ENCODE measurements around the gene PIK3CA. TPM values are rescaled to one million over a fixed set of nuclear protein-coding genes. Genes with fewer than 3 reads are reported as not detected.
"Not testable (repeated sequence)": the region's sequence is repeated elsewhere in the genome, so short reads cannot be mapped to it uniquely, and the experiment has no call there.

PIK3CA gene
- total and polyA plus RNA-seq, 9 donors: 8.9 to 29.7 (median 20.2) TPM

GRCh38 chr3:179256813-179257212, 108.7 kb downstream of the PIK3CA start:
- TF ChIP-seq EP300 (IDR thresholded peaks at IDR 0.05): no peak
- no peak for TF ChIP-seq POLR2A (IDR thresholded peaks at IDR 0.05)
- no peak for TF ChIP-seq CTCF (IDR thresholded peaks at IDR 0.05)
- intact Hi-C loops (cut with DNase I): no loop called here
- DNase-seq: no peak
- Histone ChIP-seq H3K27me3 (no peaks in the 10 kb centered on the region), H3K4me1 (ENCODE audit: insufficient read depth) (no peaks in the 10 kb centered on the region), H3K27ac (no peak overlapping the region), H3K36me3 (no peaks in the 10 kb centered on the region), H3K4me3 (no peak overlapping the region), H3K9me3 (no peaks in the 10 kb centered on the region)
- 91 to 94% (median 94%) methylated on average over 2 of the region's 2 CpGs for WGBS, 3 donors

DNA sequence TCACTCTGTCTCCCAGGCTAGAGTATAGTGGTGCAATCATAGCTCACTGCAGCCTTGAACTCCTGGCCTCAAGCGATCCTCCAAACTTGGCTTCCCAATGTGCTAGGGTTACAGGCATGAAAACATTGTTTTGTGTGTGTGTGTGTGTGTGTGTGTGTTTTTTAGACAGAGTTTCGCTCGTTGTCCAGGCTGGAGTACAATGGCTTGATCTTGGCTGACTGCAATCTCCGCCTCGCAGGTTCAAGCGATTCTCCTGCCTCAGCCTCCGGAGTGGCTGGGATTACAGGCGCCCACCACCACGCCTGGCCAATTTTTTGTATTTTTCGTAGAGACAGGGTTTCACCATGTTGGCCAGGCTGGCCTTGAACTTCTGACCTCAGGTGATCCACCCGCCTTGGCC, 109.6 kb downstream of the PIK3CA start:
- intact Hi-C loops (cut with DNase I); H3K4me3 ChIP-seq; H3K9me3 ChIP-seq; H3K4me1 ChIP-seq (ENCODE audit: insufficient read depth); H3K27ac ChIP-seq; DNase-seq; H3K27me3 ChIP-seq; H3K36me3 ChIP-seq: not testable (repeated sequence)
- 90 to 93% (median 91%) methylated on average over 11 of the region's 11 CpGs for WGBS, 3 donors

DNA sequence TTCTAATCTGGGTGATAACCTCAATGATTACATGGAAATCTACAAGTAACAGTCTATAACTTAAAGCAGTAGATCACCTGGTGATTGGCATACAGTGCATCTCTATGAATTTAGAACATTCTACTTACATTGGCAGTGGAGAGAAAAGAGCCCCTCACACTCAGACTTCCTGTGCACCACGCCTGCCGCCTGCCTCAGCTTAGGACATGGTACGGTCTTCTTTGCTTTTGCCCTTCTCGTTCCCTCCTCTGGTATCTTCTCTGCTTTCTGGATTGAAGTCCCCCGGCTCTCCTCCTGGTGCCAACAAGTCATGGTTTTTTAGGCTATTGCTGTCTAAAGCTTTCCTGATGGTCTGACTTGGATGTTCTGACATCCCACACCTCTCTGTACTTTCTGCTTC, 110.7 kb downstream of the PIK3CA start:
- Histone ChIP-seq H3K4me3 (no peak overlapping the region), H3K4me1 (ENCODE audit: insufficient read depth) (no peaks in the 10 kb centered on the region), H3K27me3 (no peaks in the 10 kb centered on the region), H3K36me3 (no peaks in the 10 kb centered on the region), H3K27ac (no peak overlapping the region), H3K9me3 (no peaks in the 10 kb centered on the region)
- no peak for TF ChIP-seq CTCF (IDR thresholded peaks at IDR 0.05)
- no peak for TF ChIP-seq POLR2A (IDR thresholded peaks at IDR 0.05)
- no peak for TF ChIP-seq EP300 (IDR thresholded peaks at IDR 0.05)
- DNase-seq: no peak
- intact Hi-C loops (cut with DNase I): no loop called here
- 79 to 87% (median 86%) methylated on average over 5 of the region's 5 CpGs for WGBS, 3 donors

DNA sequence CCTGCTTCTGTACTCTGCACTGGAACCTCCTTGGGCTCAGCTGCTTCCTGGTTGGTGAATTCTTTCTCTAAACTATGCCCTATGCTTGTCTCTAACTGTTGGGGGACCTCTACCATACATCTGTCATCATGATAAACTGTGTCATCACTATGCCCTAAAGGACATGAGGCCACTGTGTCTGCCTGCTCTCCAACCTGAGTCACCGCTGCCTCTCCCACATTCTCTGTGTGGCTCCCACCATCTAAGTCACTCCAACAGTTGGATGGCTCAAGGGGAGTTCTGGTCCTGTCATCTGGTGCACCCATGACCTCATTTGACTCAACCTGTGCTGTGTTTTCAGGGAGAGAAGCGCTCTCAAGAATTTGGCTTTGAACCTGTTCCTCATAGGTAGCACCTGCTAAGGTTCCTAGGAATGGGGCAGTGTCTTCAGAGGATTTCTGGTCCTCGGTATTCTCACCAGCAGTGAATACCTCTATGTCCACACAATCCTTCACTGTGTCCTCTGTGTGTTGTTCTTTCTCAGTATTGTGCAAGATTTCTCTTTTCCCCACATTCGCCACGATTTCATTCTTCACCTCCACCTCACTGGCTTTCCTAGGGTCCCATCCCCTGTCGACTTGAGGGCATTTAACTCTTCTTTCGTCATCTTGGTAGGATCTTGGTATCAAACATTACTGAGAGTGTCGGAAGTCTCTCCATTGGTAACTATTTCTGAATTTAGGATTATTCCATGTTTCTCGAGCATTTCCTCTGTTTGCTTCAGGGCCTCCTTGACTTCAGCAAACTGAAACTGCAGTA, 112.0 kb downstream of the PIK3CA start:
- H3K4me1 ChIP-seq (ENCODE audit: insufficient read depth); intact Hi-C loops (cut with DNase I); H3K27me3 ChIP-seq; DNase-seq; H3K9me3 ChIP-seq; H3K36me3 ChIP-seq; H3K27ac ChIP-seq; H3K4me3 ChIP-seq: not testable (repeated sequence)
- WGBS, 3 donors: 97 to 99% (median 98%) methylated on average over 9 of the region's 9 CpGs

DNA sequence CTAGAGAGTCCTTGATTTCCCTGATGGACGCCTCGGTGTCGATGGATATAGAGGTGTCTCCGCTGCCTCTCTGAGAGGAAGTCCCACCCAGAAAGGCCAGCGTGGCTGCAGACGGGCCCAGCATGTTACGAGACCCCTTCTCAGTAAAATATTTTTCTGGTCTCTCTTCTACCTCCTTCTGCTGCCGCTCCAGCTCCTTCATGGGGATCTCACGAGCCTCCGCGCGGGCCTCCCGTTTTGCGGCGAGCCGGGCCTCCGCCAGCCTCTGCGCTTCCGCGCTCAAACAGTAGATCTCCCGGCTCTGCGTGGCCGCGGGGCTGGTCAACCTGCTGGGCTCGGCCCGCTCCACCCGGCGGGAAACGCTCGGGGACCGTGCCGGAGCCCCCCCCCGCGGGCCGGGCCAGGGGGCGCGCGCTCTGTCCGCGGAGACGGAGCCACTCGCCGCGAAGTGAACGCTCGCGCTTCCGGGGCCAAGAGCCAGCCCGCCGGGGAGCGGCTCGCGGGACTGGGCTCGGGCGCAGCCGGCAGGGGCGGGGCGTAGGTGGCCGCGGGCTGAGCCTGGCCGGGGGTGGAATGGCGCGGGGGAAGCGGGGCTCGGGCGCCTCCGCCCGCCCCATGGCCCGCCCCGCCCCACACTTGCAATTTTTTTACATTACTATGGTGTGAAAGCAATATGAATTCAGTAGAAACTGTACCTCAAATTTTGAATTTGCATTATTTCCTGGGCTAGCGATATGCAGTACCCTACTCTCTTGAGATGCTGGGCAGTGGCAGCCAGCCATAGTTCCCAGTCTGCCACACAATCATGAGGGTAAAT, 113.0 kb downstream of the PIK3CA start:
- 4 to 12% (median 7%) methylated on average over 56 to 71 of the region's 71 CpGs for WGBS, 3 donors
- H3K4me3 ChIP-seq: peak overlapping the region; percentile 65
- H3K4me1 ChIP-seq (ENCODE audit: insufficient read depth): no peaks in the 10 kb centered on the region
- DNase-seq: peak; percentile 70 to 86 (median 78)
- intact Hi-C loops (cut with DNase I): no loop called here
- no peaks in the 10 kb centered on the region for H3K9me3 ChIP-seq
- no peaks in the 10 kb centered on the region for H3K36me3 ChIP-seq
- H3K27ac ChIP-seq: no peak overlapping the region
- no peaks in the 10 kb centered on the region for H3K27me3 ChIP-seq
- TF ChIP-seq POLR2A (IDR thresholded peaks at IDR 0.05) (peak; percentile 16), CTCF (IDR thresholded peaks at IDR 0.05) (no peak), EP300 (IDR thresholded peaks at IDR 0.05) (no peak)

Data from ovary (tissue), 9 donors.